ENCODE data around the gene MAGI2.

Gene MAGI2

DNA sequence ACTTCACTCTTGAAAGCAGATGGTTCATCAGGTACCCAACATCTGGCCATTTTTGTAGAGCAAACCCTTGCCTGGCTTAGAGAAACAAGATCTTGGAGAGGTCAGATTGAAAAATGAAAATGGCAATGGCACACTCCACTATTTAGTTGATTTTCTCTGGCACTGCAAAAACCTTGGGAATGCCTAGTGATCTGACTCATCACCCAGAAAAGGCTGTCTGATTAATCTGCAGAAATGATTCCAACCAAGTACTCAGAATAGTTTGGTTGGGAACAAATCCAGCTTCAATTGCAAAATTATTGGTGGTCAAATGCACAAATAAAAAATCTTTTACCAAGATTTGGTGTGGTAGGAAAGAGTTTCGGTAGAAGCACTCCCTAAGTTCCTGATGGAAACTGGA, 1303.7 kb downstream of the MAGI2 start:
- DNase-seq (ENCODE audit: low read depth, low spot score): no peak

GRCh38 chr7:78148166-78148894, 1305.1 kb downstream of the MAGI2 start:
- no peak for DNase-seq (ENCODE audit: low read depth, low spot score)

- no peak for DNase-seq (ENCODE audit: low read depth, low spot score)
These were observed 1306.9 kb downstream of the MAGI2 start for GRCh38 chr7:78146546-78146945.

DNA sequence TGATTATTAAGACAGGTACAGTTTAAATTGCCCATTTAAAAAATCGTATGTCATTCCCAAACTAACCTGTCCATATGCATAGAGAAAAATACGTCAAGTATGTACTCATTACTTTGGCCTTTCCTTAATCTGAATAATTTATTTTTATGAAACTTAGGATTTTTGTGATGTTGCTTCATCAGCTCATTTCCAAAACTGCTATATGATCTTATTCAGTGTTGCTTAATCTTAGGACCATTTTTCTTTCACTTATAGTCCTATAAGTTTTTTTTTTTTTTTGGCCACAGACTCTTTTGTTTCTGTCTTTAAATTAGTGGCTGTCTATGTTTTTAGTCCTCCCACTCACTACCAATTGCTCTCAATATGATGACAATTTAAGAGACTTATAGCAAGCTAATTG, 1309.8 kb downstream of the MAGI2 start:
- DNase-seq (ENCODE audit: low read depth, low spot score): no peak

DNA sequence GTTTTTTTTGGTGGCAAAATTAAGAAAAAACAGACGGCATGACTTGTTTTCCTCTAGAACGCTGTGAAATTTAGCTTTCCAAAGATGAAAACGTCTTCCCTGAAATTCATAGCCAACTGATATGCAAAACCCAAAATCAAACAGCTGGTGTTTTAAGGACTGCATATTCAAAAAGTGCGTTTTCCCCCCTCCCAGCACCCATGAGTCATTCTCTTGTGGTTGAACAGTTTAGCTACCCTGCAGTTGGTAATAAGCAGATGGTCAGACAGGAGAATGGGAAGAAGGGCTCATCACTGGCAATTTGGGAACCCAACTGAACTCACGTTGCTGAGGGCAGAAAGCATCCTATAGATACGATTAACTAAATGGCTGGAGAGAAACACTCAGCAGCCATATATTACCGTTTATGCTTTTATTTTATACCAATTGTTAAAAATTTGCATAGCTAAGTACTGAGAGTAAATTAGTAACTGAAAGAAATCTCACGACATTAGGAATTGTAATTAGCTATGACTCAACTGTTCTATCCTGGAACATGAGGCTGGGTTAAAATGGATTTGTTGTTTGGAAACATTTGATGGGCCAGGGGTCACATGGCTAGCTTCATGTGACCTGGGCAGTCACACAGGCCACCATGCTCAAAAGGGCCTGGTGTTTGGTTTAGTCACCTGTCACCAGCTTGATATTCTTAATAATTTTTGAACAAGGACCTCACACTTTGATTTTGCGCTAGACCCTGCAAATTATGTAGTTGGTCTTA, 1311.8 kb downstream of the MAGI2 start:
- no peak for DNase-seq (ENCODE audit: low read depth, low spot score)

DNA sequence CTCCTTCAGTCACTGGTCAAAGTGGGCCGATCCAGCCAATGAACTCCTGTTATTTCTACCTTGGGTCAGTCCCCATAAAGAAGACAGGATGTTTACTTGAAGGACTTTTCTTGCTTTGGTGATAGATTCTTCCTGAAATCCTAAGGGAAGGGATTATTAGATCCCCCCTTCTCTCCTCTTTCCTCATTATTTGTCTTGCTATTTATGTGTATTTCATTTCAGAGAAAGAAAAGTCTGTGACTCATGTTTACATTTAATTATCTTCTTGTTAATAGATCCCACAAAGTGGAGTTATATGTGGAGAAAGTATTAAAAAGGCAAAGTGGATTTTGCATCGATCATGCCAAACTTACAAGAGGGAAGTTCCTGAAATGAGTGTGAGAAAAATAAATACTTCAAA, 1313.4 kb downstream of the MAGI2 start:
- DNase-seq (ENCODE audit: low read depth, low spot score): no peak

DNA sequence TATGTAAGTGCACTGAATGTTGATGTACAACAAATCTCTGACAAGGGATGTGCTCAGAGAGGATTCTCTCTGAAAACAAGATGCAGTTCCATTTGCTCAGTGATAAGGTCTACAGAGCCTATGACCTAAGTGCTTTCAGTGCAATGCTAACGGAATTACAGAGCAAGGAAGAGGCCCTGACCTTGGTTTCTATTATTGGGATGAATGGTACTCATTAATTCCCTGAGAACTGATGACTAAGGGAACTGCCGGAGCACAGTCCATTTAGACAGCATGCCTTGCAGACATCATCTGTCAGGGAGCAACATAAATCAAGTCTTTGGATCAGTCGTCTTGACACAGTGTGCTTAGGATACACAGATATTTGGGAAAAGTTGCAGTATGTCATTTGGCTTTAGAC, 1314.1 kb downstream of the MAGI2 start:
- no peak for DNase-seq (ENCODE audit: low read depth, low spot score)

- no peak for DNase-seq (ENCODE audit: low read depth, low spot score)
These were observed 1318.7 kb downstream of the MAGI2 start for GRCh38 chr7:78134774-78135173.

DNA sequence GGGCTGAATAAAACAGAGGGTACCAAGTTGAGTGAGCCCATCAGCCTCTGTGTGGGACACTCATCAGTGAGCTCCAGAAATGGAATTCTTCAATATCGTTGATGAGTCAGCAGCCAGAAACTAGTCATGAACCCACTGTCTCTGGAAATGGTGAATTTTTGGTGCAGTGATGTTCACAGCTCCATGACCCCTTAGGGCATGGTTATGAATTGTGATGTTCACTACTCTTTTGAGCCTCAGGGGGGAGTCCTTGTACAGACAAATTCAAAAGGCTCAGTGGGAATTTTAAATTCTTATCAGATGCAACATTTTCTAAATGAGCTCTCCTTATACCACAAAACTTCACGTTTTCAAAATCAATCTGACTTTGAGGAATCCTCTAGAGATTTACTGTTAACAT, 1319.2 kb downstream of the MAGI2 start:
- DNase-seq (ENCODE audit: low read depth, low spot score): no peak

GRCh38 chr7:78130446-78131215, 1322.8 kb downstream of the MAGI2 start:
- no peak for DNase-seq (ENCODE audit: low read depth, low spot score)

- DNase-seq (ENCODE audit: low read depth, low spot score): no peak
These were observed 1323.6 kb downstream of the MAGI2 start for GRCh38 chr7:78129865-78130264.

DNA sequence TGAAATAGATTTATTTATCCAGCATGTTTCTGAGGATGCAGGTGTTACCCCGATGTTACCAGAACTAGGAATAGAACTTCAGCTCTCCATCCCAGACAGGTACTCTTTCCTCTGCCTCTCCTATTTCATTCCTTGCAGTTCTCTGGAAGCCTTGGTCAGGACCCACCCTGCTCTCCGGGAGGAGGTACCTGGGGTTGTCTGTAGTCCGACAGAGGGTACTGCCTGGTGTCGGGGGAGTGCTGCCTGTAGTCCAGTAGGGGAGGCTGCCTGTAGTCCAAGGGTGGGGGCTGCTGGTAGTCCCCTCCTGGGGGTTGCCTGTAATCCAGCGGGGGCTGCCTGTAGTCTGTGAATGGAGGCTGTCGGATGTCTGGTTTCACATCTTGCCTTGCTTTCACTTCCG, 1326.5 kb downstream of the MAGI2 start:
- DNase-seq (ENCODE audit: low read depth, low spot score): no peak

DNA sequence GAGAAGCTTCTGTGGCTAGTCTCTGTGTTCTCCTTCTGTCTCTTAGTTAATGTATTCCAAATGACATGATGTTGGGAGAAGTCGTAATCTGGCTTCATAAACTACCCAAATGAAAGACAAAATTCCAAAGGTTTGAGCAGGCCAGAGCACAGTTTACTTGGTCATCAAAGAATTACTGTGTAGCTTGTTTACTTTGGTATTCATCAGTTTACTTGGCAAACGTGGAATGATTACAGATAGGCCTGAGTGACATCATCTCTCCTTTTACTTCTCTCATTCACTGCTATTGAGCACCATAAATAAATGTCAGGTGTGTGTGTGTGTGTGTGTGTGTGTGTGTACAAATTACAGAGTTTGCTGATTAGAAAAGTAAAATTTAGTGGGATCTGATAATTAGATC, 1327.6 kb downstream of the MAGI2 start:
- DNase-seq (ENCODE audit: low read depth, low spot score): no peak

DNA sequence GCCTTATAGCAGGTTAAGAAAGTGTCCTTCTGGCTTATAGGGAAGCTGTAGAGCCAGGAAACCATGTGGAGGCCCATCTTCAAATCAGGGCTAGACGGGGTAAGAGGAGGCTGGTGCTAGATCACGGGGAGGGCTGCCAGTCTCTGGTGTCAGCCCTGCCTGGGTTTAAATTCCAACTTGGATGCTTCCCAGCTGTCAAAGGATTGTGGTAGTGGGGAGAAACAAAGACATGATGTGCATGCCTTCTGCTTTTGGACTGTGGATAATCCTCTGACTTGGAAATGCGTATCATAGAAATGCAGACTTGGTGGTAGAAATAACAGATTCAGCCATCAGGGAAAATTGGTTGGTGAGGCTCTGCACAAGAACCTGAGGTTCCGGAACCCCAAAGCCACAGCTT, 1329.3 kb downstream of the MAGI2 start:
- DNase-seq (ENCODE audit: low read depth, low spot score): no peak

DNA sequence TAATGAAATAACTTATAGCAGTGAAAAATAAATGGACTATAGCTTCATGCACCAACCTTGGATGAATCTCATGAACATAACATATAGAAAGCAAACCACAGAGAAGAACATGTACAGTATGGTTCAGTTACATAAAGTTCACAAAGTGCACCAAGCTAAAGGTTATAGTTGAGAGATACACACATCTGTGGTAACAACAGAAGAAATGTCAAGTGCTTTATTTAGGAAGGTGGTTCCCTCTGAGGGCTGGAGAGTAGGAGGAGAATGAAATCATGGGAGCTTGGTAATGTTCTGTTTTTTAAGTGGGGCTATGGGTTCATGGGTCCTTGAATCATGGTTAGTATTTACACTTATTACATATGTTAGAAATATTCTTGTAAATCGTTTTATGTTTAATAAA, 1331.6 kb downstream of the MAGI2 start:
- DNase-seq (ENCODE audit: low read depth, low spot score): no peak

DNA sequence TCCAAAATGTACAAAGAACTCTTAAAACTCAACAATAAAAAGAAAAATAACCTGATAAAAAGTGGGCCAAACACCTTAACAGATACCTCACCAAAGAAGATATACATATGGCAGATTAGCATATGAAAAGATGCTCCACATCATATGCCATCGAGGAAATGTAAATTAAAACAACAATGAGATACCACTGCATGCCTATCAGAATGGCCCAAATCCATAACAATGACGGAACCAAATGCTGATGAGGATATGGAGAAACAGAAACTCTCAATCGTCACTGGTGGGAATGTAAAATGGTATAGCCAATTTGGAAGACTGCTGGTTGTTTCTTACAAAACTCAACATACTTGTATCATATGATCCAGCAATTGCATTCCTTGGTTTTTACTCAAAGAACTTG, 1335.0 kb downstream of the MAGI2 start:
- DNase-seq (ENCODE audit: low read depth, low spot score): no peak

DNA sequence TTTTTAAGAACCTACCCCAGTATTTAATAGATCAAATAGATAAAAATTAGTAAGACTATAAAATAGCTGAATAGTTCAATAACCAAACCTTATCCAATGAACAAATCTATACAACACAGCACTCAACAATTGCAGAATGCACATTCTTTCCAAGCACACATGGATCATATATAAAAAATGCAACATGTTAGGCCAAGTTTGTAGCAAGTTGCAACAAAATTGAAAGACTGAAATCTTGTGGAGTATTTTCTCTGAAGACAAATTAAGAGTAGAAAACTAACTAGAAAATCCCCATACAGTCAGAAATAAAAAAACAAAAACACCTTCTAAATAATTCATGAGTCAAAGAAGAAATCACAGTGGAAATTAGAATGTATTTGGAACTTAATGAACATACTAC, 1337.6 kb downstream of the MAGI2 start:
- no peak for DNase-seq (ENCODE audit: low read depth, low spot score)

DNA sequence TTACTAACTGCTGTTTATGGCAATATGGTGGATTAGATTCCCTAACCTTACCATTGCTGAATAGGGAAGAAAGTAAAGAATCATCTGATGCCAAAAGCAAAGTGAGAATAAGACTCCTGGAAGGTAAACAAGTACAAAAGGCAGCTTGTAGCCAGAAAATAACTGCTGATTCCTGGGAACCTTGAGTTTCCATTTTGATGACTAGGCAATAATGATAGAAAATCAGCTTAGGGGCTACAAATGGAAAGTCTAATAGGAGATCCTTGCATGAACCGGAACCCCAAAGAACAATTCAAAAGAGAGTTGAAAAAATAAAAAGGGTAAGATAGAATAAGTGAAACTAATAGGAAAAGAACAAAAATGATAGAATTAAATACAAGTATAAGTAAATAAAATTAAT, 1338.5 kb downstream of the MAGI2 start:
- no peak for DNase-seq (ENCODE audit: low read depth, low spot score)

GRCh38 chr7:78112488-78112887, 1341.0 kb downstream of the MAGI2 start:
- DNase-seq (ENCODE audit: low read depth, low spot score): no peak

DNA sequence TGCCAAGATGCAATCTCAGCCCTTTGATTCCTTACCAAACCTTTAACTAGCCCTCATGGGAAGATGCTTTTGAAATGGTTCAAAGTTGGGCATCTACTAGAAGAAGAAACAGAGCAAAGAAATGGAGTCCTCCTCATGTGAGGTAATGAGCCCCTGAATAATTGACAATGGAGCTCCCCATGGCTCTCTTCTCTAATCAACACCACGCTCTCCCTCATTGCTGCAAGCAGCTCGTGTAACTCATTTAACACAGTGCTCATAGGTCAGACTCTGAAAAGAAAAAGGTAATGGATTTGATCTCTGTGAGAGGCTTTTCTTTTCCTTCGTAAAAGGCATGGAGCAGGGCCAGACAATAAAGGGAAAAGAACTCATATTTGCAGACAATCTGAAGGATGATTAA, 1342.1 kb downstream of the MAGI2 start:
- no peak for DNase-seq (ENCODE audit: low read depth, low spot score)

GRCh38 chr7:78103475-78103874, 1350.0 kb downstream of the MAGI2 start:
- DNase-seq (ENCODE audit: low read depth, low spot score): no peak

DNA sequence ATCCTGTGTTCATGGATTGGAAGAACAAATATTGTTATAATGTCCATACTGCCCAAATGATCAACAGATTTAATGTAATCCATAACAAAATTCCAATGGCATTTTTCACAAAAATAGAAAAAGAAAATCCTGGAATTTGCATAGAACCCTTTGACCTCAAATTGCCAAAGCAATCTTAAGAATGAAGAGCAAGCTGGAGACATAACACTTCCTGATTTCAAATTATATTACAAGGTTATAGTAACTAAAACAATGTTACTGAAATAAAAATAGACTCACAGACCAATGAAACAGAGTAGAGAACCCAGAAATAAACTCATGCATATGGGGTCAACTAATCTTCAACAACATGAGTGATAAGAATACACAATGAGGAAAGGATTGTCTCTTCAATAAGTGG, 1352.4 kb downstream of the MAGI2 start:
- DNase-seq (ENCODE audit: low read depth, low spot score): no peak
